HG03097 (cell line): ENCODE measurements around the gene EXD3.

Experiments used
- ATAC-seq: cut with Tn5 transposase; IDR thresholded peaks from one replicate; pipeline ENCODE4 v1.9.1; 2021; ENCODE audit not compliant: unreplicated experiment, low FRiP score

EXD3 gene

DNA sequence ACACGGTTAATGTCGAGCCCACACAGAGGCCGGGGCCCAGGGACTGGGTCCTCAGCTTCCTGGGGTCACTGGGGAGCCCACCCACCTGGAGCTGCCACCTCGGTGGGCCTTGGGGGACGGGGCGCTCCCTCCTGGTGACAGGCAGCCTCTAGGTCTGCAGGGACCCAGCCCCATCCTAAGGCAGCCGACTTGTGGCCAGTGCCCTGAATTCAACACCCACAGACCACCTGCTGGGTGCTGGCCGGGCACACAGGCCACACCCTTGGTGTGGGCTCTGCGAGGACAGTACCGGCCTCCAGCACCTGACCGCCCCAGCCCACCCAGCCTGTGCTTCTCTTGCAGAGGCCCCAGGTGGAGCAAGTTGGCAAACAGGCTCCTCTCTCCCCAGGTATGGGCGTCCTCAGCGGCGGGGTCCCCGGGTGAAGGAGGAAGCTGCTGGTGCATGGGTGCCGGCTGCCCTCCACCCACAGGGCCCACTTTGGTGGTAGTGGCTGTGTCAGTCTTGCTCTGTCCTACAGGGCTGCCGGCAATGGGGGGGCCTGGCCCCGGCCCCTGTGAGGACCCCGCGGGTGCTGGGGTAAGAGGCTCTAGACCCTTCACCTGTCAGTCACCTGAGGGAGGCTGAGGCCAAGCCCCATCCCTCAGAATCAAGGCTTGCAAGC is 9.9 kb upstream of the EXD3 start:
- no peak for ATAC-seq

GRCh38 chr9:137431416-137431931 is 8.5 kb upstream of the EXD3 start:
- no peak for ATAC-seq

DNA sequence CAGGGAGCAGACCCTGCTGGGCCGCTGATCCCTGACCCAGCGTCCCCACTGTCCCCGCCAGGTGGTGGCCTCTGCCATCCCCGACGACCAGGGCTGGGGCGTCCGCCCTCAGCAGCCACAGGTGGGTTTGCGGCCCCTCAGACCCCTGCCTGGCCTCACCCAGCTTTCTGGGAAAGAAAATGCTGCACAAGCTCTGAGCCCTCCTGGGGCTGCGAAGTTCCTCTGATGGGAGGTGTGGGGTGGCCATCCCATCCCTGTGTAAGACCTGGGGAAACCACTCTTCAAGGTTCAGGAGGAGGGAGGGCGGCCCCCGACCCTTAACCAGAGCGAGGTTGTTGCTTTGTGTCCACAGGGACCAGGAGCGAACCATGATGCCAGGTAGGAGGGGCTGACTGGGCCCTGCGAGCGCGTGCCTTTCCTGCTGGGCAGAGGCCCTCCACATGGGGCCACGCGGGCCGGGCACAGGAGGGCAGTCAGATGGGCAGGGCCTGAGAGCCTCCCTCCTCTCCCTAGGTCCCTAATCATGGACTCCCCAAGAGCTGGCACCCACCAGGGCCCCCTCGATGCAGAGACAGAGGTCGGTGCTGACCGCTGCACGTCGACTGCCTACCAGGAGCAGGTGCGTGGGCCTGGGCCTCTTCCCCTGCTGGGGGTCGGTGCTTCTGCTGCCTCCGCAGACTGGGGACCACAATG is 7.9 kb upstream of the EXD3 start:
- no peak for ATAC-seq

DNA sequence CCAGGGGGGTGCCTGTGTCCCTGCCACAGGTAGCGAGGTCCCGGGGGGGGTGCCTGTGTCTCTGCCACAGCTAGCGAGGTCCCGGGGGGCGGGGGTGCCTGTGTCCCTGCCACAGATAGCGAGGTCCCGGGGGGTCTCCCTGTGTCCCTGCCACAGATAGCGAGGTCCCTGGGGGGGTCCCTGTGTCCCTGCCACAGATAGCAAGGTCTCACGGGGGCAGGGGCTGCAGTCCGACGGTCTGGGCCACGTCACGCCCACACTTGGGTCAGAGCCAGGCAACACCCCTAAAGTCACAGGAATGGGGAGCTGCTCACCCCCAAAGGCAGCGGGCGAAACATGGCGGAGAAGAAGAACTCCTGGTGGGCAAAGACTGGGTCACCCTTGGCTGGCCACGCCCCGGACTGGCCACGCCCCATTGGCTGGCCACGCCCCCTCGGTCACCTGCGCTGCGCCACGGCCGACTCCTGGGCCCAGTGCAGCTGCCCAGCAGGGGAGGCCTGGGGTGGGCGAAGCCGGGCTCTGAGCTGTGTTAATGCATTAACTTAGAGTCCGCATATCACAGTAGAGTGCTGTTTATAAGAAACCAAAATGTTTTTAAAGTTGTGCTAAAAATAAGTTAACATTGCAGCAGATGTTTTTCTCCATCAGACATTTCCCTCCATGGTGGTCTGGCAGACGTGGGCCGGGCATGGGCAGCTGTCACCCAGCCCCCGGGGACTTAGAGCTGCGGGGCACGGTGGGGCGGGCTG is 7.2 kb upstream of the EXD3 start:
- no peak for ATAC-seq

DNA sequence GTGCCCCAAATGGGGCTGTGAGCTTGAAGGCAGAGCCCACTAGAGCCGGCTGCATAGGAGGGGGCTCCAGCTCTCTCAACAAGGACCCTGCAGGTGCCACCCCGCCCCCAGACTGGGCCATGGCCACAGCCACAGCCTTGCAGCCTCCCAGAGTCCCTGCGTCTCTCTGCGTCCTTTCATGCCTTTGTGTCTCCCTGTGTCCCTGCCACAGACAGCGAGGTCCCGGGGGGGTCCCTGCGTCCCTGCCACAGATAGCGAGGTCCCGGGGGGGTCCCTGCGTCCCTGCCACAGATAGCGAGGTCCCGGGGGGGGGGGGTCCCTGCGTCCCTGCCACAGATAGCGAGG is 6.6 kb upstream of the EXD3 start:
- no peak for ATAC-seq

DNA sequence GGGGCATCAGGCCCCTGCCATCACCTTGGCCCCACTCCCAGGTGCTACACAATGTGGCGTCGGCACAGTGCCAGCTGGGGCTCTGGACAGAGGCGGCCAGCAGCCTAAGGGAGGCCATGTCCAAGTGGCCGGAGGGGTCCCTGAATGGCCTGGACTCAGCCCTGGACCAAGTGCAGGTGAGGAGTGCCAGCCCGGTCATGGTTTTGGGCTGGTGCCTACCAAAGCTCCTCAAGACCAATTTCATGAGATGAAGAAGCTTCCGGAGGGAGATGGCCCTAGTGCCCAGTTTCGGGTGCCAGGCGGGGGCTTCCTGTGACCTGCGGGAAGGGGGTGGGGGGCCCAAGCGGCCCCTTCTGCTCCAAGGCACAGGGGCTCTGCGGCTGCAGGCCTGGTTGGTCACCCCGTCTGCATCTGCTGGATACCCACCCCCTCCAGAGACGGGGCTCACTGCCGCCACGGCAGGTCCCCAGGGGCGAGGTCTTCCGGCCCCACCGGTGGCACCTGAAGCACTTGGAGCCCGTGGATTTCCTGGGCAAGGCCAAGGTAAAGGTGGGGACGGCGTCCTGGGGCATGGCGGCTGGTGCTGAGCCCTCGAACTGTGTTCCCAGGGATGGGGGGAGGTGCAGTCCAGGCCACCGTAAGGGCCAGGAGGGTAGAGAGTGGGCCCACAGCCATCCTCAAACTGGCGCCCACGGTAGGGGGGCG is 6.0 kb upstream of the EXD3 start:
- ATAC-seq, result no peak

DNA sequence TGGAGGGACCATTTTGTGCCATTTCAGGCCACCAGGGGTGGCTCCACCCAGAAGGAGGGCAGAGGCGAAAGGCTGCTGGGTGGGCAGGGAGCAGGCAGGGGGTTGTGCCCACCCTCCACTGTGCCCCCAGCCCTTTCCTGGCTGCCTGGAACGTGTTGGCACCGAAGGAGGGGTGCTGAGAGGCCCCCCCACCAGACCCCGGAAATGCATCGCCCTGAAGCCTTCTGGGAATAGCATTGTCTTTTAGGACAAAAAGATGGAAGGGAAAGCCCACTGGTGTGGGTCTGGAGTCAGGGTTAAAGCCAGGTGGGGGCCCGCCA is 5.3 kb upstream of the EXD3 start:
- ATAC-seq, result no peak

DNA sequence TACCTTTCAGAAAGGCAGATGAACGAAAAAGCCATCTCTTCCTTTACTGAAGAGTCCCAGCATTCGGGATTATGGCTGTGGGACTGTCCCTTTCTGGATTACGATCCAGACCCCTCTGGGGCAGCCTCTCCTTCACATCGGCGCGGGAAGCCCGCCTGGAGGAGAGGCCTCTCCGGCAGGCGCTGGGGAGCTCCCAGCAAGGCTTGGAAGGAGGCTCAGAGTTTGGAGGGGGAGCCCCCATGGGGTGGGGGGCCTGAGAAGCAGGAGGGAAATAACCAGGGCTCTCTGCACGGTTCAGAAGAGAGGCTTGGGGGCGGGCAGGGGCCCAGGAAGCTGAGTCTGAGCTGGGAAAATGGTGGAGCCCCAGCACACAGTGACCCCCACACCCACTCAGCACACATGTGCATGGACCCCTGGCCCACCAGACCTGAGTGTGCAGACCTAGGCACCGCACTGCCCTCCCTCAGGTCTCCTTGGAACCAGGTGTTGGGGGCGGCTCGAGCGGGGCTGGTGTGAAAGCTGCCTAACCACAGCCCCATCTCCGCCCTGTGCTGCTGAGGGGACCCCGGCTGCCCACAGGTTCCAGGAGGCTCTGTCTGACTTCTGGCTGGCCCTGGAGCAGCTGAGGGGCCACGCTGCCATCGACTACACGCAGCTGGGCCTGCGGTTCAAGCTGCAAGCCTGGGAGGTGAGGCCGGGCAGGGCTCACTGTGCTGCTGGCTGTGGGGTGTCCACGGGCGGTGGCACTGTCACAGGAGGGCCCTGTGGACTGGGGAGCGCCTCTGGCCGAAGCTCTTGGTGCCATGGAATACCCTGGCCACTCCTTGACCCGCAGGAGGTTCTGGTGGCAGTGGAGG is 4.7 kb upstream of the EXD3 start:
- ATAC-seq, result no peak

DNA sequence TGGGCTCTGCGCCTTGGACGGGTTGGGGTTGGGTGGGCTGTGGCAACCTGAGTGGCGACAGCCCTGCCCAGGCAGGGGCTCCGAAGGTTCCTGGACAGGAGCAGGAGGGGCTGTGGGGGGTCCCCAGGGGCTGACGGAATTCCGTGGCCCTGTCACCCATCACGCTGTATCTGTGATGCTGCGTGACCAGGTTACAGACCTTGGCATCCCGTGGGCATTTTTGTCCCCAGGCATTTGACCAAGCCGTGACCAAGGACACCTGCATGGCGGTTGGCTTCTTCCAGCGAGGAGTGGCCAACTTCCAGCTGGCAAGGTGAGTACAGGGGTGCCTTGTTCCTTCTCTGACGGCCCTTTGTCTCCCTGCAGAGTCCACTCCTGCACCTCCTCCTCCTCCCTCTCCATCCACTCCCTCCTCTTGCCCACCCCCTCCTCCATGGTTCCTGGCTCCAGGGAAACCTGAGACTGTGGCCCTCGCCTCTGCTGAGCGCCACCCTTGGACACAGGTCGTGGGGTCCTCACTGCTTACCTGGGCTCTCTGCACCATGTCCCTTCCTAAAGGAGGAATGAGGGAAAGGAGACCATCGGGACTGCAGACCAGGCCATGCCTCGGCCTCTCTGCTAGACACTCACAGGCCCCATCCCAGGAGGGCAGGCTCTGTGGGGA is 3.2 kb upstream of the EXD3 start:
- no peak for ATAC-seq

- no peak for ATAC-seq
Measured at GRCh38 chr9:137423514-137424291, 741 bp upstream of the EXD3 start.

GRCh38 chr9:137421838-137422603 is 941 bp downstream of the EXD3 start:
- ATAC-seq, result no peak

DNA sequence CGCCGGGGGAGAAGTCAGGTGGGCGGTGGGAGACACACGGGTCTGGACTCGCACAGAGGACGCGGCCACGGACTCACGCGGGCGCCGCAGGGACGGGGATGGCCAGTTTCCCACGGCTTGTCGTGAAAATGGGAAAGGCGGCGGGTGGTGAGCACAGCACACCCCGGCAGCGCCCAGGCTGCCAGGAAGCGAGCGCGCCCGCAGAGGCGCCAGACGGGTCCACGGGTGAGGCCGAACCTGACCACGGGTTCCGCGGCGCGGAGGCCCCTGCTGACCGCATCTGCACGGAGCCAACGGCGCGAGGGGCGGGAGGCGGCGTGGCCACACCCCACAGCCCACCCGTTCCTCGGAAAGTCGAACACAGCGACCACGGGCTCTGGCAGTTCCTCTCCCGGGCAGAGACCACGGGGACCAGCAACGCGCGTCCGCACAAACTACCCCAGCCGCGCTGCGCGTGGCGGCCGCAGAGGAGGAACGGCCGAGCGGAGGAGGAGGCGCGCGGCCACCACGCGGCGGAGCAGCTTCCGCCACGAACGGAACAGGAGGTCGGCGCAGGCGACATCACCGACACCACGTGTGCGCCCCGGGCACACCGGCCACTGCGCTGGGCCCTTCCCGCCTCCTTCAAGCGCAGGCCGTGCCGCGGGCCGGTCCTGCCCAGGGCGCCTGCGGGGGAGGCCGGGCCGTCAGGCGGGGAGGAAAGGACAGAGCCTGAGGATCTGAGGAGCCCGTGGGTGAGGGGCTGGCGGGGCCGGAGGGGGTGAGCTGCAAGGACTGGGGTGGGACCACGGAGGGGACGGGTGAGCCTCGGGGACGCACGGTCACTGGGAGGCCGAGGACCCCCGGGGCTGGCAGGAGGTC is 5.6 kb downstream of the EXD3 start:
- no peak for ATAC-seq

GRCh38 chr9:137416563-137417151 is 6.3 kb downstream of the EXD3 start:
- ATAC-seq, result no peak

DNA sequence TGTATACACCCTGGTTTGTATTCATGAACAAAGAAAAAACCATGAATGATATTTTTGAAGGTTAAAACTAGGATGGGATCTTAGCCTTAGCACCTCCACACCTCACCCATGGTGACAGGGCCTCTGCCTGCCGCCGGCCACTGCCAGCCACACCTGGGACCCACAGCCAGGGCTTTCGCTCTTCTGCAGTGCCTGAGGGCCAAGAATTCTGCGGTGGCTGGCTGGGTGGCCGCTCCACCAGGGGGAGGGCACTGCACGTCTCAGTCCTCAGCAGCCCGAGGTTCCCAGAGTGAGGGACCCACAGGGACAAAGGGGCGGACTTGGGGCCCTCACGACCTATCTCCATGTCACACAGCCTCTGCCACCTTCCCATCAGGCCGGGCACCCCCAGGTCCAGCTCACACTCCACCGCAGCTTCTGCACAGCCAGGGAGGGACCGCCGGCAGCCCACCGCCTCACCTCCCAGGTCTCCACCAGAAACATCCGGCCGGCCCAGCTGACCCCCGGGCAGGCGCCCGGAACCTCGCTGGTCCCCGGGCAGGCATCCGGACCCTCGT is 6.9 kb downstream of the EXD3 start:
- ATAC-seq, result no peak

- ATAC-seq, result no peak
Measured at GRCh38 chr9:137415451-137415850, 7.5 kb downstream of the EXD3 start.

GRCh38 chr9:137412431-137412830 is 10.5 kb downstream of the EXD3 start:
- ATAC-seq, result no peak
